Measurements from ENCODE around the gene EXT2. TPM values are rescaled to one million over a fixed set of nuclear protein-coding genes. Genes with fewer than 3 reads are reported as not detected.

Gene EXT2
- total and polyA plus RNA-seq, 2 experiments from 2014 or later, result 15.9 to 48.6 TPM

DNA sequence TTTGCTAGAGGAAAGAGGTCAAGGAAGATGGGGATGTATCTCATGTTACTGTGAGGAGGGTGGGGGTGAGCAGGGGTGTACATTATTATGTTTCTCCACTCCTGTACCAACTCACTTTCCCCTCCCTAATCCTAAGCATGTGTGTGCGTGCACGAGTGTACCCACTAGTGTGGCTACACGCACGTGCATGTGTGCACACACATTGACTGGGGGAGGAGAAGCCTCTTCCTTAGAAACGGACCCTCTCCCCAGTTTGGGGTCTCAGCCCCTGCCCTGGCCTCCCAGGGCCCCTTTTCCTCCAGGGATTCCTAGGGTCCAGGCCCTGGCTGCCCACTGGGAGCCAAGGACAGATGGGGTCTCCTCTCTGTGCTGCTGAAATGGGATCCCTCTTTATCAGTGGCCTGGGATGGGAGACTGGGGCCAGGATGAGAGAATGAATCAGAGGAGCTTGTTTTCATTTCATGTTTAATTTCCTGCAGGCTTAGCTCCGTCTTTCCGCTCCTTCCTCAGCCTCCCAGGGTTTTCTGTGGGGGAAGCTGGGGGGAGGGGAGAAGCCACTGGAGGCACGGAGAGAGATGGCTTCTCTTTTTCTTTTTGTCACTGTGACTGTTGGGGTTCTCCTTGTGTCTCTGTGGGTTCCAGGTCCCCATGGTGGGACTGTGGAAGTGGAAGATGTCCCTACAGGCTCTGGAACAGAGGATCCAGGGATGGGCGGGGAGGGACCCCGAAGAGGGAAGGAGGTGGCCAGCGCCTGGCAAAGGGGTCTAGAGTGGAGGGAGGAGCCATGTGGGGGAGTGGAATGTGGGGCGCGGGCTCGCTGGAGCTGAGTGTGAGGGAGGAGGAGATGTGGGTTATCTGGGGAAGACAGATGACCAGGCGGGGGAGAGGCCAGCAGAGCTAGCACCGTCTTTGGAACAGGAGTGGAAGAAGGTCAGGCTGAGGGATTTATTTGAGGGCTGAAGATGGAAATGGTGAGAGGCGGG is 174.2 kb downstream of the EXT2 start:
- peaks cover 5% of the 10 kb centered on the region for H3K9me2 ChIP-seq (ENCODE audit: insufficient read depth)
- Mint-ChIP-seq H3K4me1 (peaks cover 3% of the 10 kb centered on the region; the same call in 1 of the 3 replicates), H3K4me3 (no peak overlapping the region), H3K9me3 (no peaks in the 10 kb centered on the region), H3K27me3 (ENCODE audit: insufficient read depth, low read depth, poor library complexity) (peaks cover 4% of the 10 kb centered on the region), H3K27ac (no peak overlapping the region), H3K36me3 (ENCODE audit: low read depth) (no peaks in the 10 kb centered on the region)
- H3K27ac ChIP-seq (ENCODE audit: low read depth), result no peak overlapping the region
- no peaks in the 10 kb centered on the region for H3F3A ChIP-seq (replicated peaks; ENCODE audit: low read depth)
- no peaks in the 10 kb centered on the region for H4K20me1 ChIP-seq (replicated peaks; ENCODE audit: insufficient read depth)
- H3K36me3 ChIP-seq (ENCODE audit: insufficient read depth), result no peaks in the 10 kb centered on the region
- ATAC-seq, result no peak
- no peak overlapping the region for H3K4me3 ChIP-seq
- H3K79me2 ChIP-seq (replicated peaks; ENCODE audit: insufficient read depth), result no peaks in the 10 kb centered on the region
- no peak for DNase-seq (ENCODE audit: low spot score)
- H3K4me1 ChIP-seq (ENCODE audit: insufficient read depth), result no peaks in the 10 kb centered on the region
- no peak overlapping the region for H3K4me2 ChIP-seq
- no peak for TF ChIP-seq EZH2phosphoT487 (IDR thresholded peaks at IDR 0.05; ENCODE audit: unreplicated experiment)
- H2AFZ ChIP-seq, result no peak overlapping the region
- H3K27me3 ChIP-seq (ENCODE audit: insufficient read depth), result no peaks in the 10 kb centered on the region

DNA sequence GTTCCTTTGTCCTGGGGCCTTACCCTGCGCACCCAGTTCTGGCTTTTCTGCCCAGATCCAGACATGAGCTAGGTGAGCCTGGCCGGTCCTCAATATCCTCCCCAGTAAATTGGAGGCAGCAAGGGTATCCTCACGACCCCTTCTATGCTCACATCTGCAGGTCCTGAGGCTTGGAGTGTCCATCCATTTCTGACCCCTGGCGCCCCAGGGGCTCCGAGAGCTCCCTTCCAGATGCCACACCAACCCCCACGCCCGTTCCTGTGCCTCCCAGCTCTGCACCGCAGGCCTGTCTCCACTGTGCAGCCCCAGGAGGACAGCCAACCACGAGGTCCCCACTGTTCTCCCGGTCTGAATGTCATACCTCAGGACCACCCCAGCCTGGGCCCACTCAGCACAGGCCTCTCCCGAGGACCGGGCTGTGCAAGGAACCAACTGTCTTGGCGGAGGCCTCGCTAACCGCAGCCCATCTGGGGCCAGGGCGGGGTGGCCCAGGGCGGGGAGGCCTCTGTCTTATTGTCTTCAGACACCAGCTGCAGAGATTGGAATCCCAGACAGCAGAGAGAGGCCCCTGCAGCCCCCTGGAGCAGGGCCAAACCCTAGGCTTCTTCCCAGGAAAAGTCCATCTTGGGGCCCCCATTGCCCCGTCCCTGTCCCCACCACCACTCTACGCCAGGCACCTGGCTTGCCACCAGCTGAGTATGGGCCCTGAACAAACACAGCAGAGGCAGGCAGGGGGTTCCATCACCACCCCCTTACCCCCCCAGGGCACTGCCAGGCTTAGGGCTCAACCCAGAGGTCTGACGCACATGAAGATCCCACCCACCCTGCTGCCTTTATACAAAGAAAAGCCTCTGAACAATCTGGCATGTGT is 175.2 kb downstream of the EXT2 start:
- Mint-ChIP-seq H3K4me3 (no peak overlapping the region), H3K27me3 (ENCODE audit: insufficient read depth, low read depth, poor library complexity) (peaks cover 2% of the 10 kb centered on the region), H3K9me3 (no peaks in the 10 kb centered on the region), H3K27ac (no peak overlapping the region), H3K4me1 (peaks cover 3% of the 10 kb centered on the region; the same call in 1 of the 3 replicates), H3K36me3 (ENCODE audit: low read depth) (no peaks in the 10 kb centered on the region)
- no peaks in the 10 kb centered on the region for H3K27me3 ChIP-seq (ENCODE audit: insufficient read depth)
- no peak for DNase-seq (ENCODE audit: low spot score)
- H3K79me2 ChIP-seq (replicated peaks; ENCODE audit: insufficient read depth), result no peaks in the 10 kb centered on the region
- no peak overlapping the region for H3K4me3 ChIP-seq
- no peak for ATAC-seq
- TF ChIP-seq, protein P1, sequence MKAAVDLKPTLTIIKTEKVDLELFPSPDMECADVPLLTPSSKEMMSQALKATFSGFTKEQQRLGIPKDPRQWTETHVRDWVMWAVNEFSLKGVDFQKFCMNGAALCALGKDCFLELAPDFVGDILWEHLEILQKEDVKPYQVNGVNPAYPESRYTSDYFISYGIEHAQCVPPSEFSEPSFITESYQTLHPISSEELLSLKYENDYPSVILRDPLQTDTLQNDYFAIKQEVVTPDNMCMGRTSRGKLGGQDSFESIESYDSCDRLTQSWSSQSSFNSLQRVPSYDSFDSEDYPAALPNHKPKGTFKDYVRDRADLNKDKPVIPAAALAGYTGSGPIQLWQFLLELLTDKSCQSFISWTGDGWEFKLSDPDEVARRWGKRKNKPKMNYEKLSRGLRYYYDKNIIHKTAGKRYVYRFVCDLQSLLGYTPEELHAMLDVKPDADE (IDR thresholded peaks at IDR 0.05), result no peak
- TF ChIP-seq, protein P2, sequence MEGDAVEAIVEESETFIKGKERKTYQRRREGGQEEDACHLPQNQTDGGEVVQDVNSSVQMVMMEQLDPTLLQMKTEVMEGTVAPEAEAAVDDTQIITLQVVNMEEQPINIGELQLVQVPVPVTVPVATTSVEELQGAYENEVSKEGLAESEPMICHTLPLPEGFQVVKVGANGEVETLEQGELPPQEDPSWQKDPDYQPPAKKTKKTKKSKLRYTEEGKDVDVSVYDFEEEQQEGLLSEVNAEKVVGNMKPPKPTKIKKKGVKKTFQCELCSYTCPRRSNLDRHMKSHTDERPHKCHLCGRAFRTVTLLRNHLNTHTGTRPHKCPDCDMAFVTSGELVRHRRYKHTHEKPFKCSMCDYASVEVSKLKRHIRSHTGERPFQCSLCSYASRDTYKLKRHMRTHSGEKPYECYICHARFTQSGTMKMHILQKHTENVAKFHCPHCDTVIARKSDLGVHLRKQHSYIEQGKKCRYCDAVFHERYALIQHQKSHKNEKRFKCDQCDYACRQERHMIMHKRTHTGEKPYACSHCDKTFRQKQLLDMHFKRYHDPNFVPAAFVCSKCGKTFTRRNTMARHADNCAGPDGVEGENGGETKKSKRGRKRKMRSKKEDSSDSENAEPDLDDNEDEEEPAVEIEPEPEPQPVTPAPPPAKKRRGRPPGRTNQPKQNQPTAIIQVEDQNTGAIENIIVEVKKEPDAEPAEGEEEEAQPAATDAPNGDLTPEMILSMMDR (conservative IDR thresholded peaks at IDR 0.05; ENCODE audit: low read depth in 2 of 2), result no peak
- TF ChIP-seq, protein P3, sequence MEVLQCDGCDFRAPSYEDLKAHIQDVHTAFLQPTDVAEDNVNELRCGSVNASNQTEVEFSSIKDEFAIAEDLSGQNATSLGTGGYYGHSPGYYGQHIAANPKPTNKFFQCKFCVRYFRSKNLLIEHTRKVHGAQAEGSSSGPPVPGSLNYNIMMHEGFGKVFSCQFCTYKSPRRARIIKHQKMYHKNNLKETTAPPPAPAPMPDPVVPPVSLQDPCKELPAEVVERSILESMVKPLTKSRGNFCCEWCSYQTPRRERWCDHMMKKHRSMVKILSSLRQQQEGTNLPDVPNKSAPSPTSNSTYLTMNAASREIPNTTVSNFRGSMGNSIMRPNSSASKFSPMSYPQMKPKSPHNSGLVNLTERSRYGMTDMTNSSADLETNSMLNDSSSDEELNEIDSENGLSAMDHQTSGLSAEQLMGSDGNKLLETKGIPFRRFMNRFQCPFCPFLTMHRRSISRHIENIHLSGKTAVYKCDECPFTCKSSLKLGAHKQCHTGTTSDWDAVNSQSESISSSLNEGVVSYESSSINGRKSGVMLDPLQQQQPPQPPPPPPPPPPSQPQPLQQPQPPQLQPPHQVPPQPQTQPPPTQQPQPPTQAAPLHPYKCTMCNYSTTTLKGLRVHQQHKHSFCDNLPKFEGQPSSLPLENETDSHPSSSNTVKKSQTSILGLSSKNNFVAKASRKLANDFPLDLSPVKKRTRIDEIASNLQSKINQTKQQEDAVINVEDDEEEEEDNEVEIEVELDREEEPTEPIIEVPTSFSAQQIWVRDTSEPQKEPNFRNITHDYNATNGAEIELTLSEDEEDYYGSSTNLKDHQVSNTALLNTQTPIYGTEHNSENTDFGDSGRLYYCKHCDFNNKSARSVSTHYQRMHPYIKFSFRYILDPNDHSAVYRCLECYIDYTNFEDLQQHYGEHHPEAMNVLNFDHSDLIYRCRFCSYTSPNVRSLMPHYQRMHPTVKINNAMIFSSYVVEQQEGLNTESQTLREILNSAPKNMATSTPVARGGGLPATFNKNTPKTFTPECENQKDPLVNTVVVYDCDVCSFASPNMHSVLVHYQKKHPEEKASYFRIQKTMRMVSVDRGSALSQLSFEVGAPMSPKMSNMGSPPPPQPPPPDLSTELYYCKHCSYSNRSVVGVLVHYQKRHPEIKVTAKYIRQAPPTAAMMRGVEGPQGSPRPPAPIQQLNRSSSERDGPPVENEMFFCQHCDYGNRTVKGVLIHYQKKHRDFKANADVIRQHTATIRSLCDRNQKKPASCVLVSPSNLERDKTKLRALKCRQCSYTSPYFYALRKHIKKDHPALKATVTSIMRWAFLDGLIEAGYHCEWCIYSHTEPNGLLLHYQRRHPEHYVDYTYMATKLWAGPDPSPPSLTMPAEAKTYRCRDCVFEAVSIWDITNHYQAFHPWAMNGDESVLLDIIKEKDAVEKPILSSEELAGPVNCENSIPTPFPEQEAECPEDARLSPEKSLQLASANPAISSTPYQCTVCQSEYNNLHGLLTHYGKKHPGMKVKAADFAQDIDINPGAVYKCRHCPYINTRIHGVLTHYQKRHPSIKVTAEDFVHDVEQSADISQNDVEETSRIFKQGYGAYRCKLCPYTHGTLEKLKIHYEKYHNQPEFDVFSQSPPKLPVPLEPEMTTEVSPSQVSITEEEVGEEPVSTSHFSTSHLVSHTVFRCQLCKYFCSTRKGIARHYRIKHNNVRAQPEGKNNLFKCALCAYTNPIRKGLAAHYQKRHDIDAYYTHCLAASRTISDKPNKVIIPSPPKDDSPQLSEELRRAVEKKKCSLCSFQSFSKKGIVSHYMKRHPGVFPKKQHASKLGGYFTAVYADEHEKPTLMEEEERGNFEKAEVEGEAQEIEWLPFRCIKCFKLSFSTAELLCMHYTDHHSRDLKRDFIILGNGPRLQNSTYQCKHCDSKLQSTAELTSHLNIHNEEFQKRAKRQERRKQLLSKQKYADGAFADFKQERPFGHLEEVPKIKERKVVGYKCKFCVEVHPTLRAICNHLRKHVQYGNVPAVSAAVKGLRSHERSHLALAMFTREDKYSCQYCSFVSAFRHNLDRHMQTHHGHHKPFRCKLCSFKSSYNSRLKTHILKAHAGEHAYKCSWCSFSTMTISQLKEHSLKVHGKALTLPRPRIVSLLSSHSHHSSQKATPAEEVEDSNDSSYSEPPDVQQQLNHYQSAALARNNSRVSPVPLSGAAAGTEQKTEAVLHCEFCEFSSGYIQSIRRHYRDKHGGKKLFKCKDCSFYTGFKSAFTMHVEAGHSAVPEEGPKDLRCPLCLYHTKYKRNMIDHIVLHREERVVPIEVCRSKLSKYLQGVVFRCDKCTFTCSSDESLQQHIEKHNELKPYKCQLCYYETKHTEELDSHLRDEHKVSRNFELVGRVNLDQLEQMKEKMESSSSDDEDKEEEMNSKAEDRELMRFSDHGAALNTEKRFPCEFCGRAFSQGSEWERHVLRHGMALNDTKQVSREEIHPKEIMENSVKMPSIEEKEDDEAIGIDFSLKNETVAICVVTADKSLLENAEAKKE (CRISPR knock-in tag; IDR thresholded peaks at IDR 0.05), result no peak
- TF ChIP-seq POLR2AphosphoS5 (IDR thresholded peaks at IDR 0.05; ENCODE audit: low read depth), result no peak
- no peak for TF ChIP-seq CREB1 (CRISPR knock-in tag; IDR thresholded peaks at IDR 0.05; ENCODE audit: low read depth)
- TF ChIP-seq JUNB (IDR thresholded peaks at IDR 0.05; ENCODE audit: unreplicated experiment), result no peak
- TF ChIP-seq STAT1 (IDR thresholded peaks at IDR 0.05; ENCODE audit: unreplicated experiment), result no peak
- no peak overlapping the region for H3K4me2 ChIP-seq
- H4K20me1 ChIP-seq (replicated peaks; ENCODE audit: insufficient read depth), result no peaks in the 10 kb centered on the region
- no peak overlapping the region for H3K27ac ChIP-seq (ENCODE audit: low read depth)
- no peaks in the 10 kb centered on the region for H3K4me1 ChIP-seq (ENCODE audit: insufficient read depth)
- no peaks in the 10 kb centered on the region for H3K36me3 ChIP-seq (ENCODE audit: insufficient read depth)
- no peak overlapping the region for H2AFZ ChIP-seq
- no peaks in the 10 kb centered on the region for H3F3A ChIP-seq (replicated peaks; ENCODE audit: low read depth)
- H3K9me2 ChIP-seq (ENCODE audit: insufficient read depth), result peaks cover 5% of the 10 kb centered on the region
